Measurements from ENCODE around the gene TRIM47.

DNA sequence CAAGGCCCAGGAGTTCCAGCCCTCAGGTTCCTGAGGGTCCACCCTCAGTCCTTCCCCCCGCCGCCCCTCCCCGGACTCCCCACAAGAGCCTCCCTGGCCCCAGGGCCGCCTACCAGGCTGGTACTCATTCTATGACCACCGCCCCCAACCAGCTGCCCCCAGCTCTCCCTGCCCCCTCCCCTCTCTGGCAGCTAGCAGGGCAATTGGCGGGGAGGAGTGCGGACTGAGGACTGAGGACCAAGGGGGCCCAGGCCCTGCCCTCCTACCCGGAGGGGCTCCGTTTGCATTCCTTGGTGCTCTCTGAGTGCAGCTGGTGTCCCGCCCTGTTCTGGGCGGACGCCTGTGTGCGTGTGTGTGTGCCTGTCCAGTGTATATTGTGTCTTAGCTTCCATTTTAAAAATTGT is 53.2 kb downstream of the TRIM47 start:
- TF ChIP-seq, protein P1, sequence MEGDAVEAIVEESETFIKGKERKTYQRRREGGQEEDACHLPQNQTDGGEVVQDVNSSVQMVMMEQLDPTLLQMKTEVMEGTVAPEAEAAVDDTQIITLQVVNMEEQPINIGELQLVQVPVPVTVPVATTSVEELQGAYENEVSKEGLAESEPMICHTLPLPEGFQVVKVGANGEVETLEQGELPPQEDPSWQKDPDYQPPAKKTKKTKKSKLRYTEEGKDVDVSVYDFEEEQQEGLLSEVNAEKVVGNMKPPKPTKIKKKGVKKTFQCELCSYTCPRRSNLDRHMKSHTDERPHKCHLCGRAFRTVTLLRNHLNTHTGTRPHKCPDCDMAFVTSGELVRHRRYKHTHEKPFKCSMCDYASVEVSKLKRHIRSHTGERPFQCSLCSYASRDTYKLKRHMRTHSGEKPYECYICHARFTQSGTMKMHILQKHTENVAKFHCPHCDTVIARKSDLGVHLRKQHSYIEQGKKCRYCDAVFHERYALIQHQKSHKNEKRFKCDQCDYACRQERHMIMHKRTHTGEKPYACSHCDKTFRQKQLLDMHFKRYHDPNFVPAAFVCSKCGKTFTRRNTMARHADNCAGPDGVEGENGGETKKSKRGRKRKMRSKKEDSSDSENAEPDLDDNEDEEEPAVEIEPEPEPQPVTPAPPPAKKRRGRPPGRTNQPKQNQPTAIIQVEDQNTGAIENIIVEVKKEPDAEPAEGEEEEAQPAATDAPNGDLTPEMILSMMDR (conservative IDR thresholded peaks at IDR 0.05; ENCODE audit: low read length), result no peak
- no peak for TF ChIP-seq EZH2phosphoT487 (IDR thresholded peaks at IDR 0.05; ENCODE audit: borderline replicate concordance, low read depth, low read length)
